ENCODE measurements around the gene WNK3.
A peak's percentile ranks its signal among the peaks of the same experiment; 100 is the strongest.

WNK3 gene

GRCh38 chrX:54198262-54198661 lies 159.6 kb downstream of the WNK3 start:
- Histone ChIP-seq H3K4me3 (no peak overlapping the region), H3K27ac (no peak overlapping the region)
- DNase-seq (ENCODE audit: low spot score), result no peak
- TF ChIP-seq, protein P1, sequence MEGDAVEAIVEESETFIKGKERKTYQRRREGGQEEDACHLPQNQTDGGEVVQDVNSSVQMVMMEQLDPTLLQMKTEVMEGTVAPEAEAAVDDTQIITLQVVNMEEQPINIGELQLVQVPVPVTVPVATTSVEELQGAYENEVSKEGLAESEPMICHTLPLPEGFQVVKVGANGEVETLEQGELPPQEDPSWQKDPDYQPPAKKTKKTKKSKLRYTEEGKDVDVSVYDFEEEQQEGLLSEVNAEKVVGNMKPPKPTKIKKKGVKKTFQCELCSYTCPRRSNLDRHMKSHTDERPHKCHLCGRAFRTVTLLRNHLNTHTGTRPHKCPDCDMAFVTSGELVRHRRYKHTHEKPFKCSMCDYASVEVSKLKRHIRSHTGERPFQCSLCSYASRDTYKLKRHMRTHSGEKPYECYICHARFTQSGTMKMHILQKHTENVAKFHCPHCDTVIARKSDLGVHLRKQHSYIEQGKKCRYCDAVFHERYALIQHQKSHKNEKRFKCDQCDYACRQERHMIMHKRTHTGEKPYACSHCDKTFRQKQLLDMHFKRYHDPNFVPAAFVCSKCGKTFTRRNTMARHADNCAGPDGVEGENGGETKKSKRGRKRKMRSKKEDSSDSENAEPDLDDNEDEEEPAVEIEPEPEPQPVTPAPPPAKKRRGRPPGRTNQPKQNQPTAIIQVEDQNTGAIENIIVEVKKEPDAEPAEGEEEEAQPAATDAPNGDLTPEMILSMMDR (IDR thresholded peaks at IDR 0.05), result no peak

DNA sequence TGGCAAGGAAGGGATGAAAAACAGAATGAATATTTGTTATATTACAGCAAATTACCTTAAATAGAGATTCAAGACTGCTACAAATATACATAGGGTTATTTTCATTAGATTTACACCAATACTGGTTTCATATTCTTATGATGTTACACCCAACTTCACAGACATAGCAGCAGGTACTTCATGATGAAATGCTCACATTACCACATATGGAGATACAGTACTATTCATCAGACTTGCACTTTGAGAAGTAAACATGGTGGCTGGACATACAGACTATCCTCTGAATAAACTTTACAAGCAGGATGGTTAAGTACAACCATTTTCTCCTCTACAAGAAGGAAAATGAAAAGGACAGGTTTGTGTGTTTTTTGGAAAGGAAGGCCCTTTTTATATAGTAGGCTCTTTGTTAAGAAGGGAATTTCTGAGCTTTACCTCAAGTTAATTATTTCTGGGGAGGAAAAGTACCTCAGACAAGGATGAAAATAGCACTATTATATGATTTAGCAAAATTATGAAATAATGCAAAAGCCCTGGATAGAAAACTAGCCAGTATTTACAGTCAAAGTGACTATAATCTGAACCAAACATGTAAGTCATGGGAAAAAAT lies 162.8 kb downstream of the WNK3 start:
- DNase-seq (ENCODE audit: low spot score), result no peak
- TF ChIP-seq, protein P1 (IDR thresholded peaks at IDR 0.05), result no peak
- no peak overlapping the region for H3K4me3 ChIP-seq
- H3K27ac ChIP-seq, result no peak overlapping the region

DNA sequence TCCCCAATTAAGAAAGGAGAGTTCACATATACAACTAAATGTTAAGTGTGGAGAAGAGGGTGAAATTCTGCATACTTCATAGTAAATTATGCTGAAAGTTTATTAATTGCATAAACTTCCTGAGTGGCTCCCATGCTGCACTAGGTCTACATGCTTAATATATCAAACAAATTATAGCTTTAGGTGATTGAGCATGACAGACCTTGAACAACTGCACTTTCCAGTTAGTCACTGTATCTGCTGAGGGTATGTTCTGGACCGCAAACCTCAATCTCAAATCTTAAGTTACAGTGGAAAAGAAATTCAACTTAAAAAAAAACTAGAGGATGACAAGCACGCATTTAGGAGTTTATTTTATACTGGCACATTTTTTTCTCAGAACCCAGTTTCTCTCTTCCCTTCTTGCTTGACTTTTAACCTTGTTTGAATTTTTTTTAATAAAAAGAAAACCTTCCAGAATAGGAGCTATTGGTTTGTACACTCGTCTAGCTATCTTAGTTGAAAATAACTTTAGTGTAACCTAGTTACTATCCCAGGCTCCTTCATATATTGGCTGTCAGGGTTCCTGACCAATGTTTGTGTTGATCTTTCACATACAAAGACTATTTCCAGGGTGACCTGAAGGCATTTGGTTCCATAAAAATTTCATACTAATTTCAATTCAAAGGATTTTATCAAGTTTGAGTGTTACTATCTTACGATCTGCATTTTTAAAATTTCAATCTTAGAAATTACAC lies 164.6 kb downstream of the WNK3 start:
- Histone ChIP-seq H3K4me3 (no peak overlapping the region), H3K27ac (no peak overlapping the region)
- TF ChIP-seq, protein P1 (IDR thresholded peaks at IDR 0.05), result no peak
- no peak for DNase-seq (ENCODE audit: low spot score)

DNA sequence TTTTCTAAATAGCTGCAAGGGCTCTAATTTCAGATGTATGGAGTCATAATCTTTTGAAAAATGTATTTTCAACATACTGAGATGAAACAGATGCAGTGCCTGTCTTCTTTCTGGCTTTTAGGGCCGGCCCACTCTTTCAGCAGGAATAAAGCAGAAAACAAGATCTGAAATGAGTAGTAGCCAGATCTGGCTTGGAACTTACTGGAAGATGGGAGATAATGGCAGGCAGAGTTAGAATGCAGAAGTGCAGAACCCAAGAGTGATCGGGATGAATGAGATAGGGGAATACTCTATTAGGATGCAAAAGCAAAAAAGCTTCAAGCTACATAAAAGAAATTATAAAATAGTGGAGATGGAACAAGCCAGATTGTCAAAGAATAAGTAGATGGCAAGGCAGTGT lies 173.4 kb downstream of the WNK3 start:
- TF ChIP-seq, protein P1 (IDR thresholded peaks at IDR 0.05), result no peak
- no peak overlapping the region for H3K27ac ChIP-seq
- DNase-seq (ENCODE audit: low spot score), result no peak
- H3K4me3 ChIP-seq, result no peak overlapping the region

DNA sequence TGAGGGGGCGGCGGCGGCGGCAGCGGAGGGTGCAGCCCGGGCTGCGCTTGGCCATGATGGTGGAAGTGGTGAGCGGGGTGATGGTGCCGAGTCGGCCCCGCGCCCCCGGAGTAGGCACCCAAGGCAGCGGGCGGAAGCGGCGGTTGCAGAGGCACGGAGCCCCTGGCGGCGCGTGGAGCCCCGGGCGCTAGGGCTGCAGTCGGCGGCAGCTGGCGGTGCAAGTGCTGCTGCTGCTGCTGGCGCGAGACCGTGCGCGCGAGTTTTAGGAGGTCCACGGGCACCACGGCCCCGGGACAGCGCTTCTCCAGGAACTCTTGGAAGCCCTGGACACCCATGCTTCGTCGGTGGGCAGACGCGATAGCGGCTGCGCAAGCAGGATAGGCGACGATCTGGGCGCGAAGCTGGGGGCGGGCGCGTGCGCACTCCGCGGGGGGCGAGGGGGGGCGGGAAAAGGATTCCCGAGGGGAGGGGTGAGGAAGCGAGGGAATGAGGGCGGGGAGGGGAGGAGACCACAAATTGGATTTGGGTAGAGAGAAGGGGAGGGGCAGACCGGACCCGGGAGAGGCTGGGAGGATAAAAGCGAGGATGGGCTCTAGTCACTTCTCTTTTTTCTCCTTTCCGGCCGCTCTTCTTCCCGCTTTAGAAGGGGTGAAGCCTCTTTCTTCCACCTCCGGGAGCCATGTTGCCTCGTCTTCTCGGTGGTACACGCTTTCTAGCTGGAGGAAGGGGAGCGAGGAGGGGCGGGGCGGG lies 174.8 kb downstream of the WNK3 start, which contains the start of gene FAM120C:
Gene FAM120C, minus strand, starts transcription at position 391 of the 750 bp plus-strand sequence. Its CDS starts 56 bp downstream, at position 335.
- TF ChIP-seq, protein P1 (IDR thresholded peaks at IDR 0.05), result no peak
- peak within 1 kb of the TSS; percentile 72 to 96 for H3K27ac ChIP-seq
- DNase-seq (ENCODE audit: low spot score), result peak; percentile 85
- H3K4me3 ChIP-seq, result peak within 1 kb of the TSS; percentile 93

- Histone ChIP-seq H3K4me3 (peak overlapping the region; percentile 93), H3K27ac (peak overlapping the region; percentile 72 to 96)
- TF ChIP-seq, protein P1 (IDR thresholded peaks at IDR 0.05), result no peak
- peak; percentile 74 for DNase-seq (ENCODE audit: low spot score)
These were observed 175.5 kb downstream of the WNK3 start for GRCh38 chrX:54182194-54182863.

Data from coronary artery (tissue), 2 donors.